ENCODE results near the gene SPRY1.

Gene SPRY1

DNA sequence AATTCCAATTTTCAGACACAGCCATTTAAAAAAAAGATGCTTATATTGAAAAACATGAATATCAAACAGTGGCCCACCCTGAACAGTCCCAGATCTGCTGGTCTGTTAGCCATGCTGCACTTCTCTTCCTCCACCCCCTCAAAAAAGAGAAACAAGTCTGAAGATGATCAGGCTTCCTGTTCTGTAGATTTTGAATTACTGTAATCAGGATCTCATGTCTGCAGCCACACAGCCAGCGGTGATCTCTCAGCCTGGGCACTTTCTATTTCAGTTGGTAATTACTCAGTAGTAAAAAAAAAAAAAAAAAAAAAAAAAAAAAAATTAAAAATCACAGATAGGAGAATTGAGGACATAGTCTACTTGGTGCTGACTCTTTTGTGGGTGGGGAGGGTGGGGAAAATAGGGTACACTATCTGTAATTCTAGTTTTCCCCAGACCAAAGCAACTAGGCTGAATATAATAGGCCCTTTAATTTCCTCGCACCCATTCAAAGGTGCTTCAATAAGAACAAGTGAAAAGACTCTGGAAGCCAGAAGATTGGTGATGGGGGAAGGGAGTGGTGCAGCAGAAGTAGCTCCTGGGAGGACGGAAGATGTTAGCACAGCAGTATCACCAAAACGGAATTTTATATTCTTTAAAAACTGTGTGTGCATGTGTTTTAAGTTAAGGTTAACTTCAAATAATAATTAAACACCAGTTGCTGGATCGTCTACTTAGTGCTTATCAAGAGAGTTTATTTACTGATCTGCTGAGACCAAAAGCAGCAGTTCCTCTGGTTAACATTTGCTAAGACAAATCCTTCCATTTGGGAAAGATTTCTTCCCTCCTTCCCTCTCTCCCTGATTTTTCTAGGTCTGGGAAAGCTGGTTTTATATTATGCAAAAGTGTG is 47.0 kb downstream of the SPRY1 start:
- DNase-seq (ENCODE audit: low read depth in 2 of 2): no peak

DNA sequence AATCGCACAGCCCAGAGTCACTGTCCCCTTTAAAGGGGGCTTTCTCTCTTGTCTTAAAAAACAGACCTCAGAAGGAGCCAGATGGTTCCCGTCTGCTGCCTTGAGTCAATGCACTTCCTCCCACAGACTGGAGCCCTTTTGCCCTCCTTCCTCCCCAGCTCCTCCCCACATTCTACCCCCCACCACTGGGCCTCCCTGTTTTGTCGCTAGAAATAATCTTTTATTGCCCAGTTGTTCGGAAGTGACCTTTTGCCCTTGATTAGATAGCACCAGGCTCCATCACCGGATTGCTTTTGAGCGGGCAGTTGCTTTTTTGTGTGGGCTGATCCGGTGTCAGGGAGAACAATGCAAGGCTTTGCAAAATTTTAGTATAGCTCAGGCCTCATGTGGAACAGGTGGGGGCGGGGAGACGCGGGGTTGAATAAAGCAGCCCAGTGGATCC is 47.7 kb downstream of the SPRY1 start:
- DNase-seq (ENCODE audit: low read depth in 2 of 2): no peak

GRCh38 chr4:123446865-123447474 is 50.4 kb downstream of the SPRY1 start:
- no peak for DNase-seq (ENCODE audit: low read depth in 2 of 2)

GRCh38 chr4:123449362-123449761 is 52.8 kb downstream of the SPRY1 start:
- no peak for DNase-seq (ENCODE audit: low read depth in 2 of 2)

- DNase-seq (ENCODE audit: low read depth in 2 of 2): no peak
These were observed 53.2 kb downstream of the SPRY1 start for GRCh38 chr4:123449780-123450179.

GRCh38 chr4:123450393-123450792 is 53.8 kb downstream of the SPRY1 start:
- DNase-seq (ENCODE audit: low read depth in 2 of 2): no peak

- DNase-seq (ENCODE audit: low read depth in 2 of 2): no peak
These were observed 56.0 kb downstream of the SPRY1 start for GRCh38 chr4:123452616-123453015.

DNA sequence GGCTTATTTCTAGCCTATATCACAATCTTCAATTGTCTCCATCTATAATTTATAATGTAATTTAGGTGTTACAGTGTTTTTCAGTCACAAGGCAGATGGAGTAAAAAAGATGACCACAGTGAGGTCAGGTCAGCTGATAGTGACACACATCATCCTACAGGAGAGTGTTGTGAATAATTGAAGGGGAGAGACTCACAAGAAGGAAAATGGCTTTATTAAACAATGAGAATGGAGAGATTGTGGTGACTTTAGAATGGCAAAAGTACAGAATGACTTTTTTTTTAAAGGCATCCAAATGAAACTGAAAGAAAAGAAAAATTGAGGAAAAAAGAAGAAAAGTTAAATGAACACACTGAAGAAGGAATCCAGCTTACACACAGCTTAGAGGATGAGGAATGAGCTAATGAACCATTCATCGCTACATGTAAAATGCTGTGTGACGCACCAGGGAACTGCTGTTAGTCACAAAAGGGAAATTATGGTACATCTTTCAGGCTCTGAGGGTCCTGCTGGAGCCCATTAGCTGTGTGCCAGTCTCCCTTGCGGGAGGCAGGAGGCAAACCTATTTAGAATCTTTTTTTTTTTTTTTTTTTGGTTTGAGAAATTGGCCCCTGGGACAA is 56.6 kb downstream of the SPRY1 start:
- no peak for DNase-seq (ENCODE audit: low read depth in 2 of 2)
